AG08396 (cell line): Measurements from ENCODE around the gene TAS2R13.

ENCODE experiments used
- DNase-seq: peaks from one replicate; pipeline ENCODE4 v3.0.0; 2012; ENCODE audit warnings: low spot score, mixed read lengths

The TAS2R13 gene

GRCh38 chr12:10867381-10867780 is 42.0 kb downstream of the TAS2R13 start:
- no peak for DNase-seq

GRCh38 chr12:10863512-10864218 is 45.7 kb downstream of the TAS2R13 start:
- DNase-seq, result no peak

GRCh38 chr12:10861366-10861765 is 48.0 kb downstream of the TAS2R13 start:
- no peak for DNase-seq
